GM23248 (cell line): ENCODE measurements around the gene CDHR3.

Experiments used
- EZH2 ChIP-seq: fragments of 200-600 bp; sonication (generic); IDR thresholded peaks from 2 replicates; pipeline ENCODE4 v1.6.1; 2018; ENCODE audit warnings: antibody characterized with exemption, mild to moderate bottlenecking; ENCODE audit not compliant: insufficient read depth, poor library complexity, severe bottlenecking
- EZH2phosphoT487 ChIP-seq: fragments of 200-600 bp; sonication (generic); IDR thresholded peaks from 2 replicates; pipeline ENCODE4 v1.6.1; 2018; ENCODE audit warnings: antibody characterized with exemption, moderate library complexity, mild to moderate bottlenecking, low read depth; ENCODE audit not compliant: insufficient read depth

GRCh38 chr7:106037489-106038176 is 74.6 kb downstream of the CDHR3 start:
- TF ChIP-seq EZH2 (no peak), EZH2phosphoT487 (no peak)
